HG03457 (cell line): ENCODE results near the gene KDM5A.
"Not testable (repeated sequence)": the region's sequence is repeated elsewhere in the genome, so short reads cannot be mapped to it uniquely, and the experiment has no call there.

ENCODE experiments used
- ATAC-seq: cut with Tn5 transposase; IDR thresholded peaks from one replicate; pipeline ENCODE4 v1.9.1; 2021; ENCODE audit warnings: moderate number of reproducible peaks; ENCODE audit not compliant: unreplicated experiment

KDM5A gene

DNA sequence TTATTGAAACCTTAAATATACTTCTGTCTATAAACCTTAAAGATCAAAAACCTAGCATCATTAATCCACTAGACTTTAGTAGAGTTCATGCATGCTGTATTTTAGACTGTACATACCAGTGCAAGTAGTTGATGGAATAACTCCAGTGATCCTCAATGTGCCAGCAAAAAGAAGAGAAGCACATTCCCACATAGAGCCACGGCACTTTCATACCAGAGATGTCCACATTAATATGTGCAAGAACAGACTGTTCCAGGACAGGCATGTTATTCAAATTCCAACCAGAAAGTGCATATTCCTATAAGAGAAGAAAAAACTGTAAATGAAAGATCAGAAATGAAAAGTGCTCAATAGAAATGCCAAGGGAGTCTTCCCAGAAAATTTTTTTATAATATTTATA is 55.0 kb downstream of the KDM5A start:
- ATAC-seq: no peak

DNA sequence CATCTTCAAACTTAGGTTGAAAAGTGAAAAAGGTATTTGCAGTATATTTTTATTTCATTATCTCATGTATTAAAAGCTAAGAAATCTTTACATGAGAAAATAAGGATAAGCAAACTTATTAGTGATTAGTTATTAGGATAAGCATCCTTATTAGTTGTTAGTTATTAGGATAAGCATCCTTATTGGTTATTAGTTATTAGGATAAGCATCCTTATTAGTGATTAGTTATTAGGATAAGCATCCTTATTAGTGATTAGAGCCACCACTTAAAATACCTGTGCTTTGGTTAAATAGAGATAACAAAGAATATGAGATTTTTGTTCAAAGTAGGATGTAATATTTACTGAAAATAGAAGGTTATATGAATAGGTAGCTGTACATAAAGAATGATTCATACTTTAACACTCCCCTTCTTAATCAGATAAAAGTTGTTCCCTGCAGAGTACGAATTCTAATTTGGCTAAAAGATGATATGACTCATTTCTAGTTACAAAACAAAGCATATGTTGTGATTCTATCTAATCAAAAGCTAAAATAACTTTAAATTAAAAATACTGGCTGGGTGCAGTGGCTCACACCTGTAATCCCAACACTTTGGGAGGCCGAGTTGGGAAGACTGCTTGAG is 56.4 kb downstream of the KDM5A start:
- ATAC-seq: no peak

DNA sequence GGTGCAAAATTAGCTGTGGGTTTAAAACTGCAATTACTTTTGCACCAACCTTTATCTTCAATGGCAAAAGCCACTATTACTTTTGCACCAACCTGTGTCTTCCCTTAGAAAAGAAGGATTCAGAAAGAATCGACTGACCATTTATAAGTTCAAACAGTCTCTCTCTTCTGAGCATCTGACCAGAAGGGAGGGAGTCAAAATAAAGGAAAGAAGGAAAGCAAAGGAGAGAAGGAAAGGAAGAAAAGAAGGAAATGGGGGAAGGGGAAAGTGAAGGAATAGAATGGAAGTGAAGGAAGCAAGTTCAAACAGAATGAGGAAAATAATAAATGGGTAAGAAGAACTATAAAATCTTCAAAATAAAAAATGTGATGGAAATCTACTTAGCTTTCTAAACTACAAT is 57.8 kb downstream of the KDM5A start:
- no peak for ATAC-seq

- ATAC-seq: no peak
Measured at GRCh38 chr12:325906-326305, 63.2 kb downstream of the KDM5A start.

GRCh38 chr12:323507-323906 is 65.6 kb downstream of the KDM5A start:
- ATAC-seq: no peak

GRCh38 chr12:321606-322326 is 67.4 kb downstream of the KDM5A start:
- no peak for ATAC-seq

DNA sequence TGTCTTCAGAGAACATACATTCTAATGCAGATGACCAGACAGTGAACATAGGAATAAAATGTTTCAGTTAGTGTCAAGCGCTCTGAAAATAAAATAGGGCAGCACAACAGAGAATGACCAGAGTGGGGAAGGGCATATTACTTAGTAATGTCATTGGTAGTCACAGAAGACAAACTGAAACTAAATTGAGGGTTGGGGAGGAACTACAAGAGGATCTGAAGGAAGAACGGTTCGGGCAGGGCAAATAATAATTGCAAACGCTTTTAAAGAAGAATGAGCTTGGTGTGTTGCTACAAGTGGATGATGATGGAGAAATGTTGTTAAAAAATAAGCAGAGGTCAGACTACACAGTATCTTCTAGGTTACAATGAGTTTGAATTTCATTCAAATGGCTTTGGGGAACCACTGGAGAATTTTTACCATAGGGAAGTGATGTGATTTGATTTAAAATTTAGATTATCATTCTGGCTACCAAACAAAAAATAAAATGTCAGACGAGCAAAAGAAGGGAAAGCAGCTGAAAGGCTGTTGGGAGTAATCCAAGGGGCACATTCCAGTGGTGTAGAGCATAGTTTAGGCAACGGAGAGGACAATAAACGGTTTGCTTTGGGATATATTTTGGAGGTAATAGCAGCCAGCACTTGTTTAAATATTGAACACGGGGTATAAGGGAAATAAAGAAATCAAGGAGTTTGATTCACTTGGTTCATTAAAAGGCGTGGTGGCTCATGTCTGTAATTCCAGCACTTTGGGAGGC is 70.2 kb downstream of the KDM5A start:
- ATAC-seq: no peak

- no peak for ATAC-seq
Measured at GRCh38 chr12:308511-308910, 80.6 kb downstream of the KDM5A start.

DNA sequence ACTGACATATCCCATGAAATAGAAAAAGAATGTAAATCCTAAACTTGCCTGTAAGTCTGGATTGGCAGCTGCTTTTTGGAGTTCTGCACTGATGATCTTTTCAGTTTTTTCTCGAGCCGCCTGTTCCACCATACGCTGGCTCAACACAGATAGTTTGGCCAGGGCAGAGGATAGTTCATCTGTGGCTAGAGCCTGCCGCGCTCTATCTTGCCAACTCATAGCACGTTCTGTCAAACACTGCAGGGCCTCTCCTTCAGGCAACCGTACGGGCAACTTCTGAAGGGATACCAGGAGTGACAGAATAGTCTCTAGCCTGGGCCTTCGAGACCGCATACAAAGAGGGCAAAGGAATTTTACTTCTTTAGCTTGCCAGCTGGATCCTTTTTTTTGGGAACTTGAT is 81.7 kb downstream of the KDM5A start:
- ATAC-seq: no peak

GRCh38 chr12:304805-305204 is 84.3 kb downstream of the KDM5A start:
- ATAC-seq: no peak

GRCh38 chr12:302766-303165 is 86.4 kb downstream of the KDM5A start:
- not testable (repeated sequence) for ATAC-seq

GRCh38 chr12:300166-300565 is 89.0 kb downstream of the KDM5A start:
- not testable (repeated sequence) for ATAC-seq

DNA sequence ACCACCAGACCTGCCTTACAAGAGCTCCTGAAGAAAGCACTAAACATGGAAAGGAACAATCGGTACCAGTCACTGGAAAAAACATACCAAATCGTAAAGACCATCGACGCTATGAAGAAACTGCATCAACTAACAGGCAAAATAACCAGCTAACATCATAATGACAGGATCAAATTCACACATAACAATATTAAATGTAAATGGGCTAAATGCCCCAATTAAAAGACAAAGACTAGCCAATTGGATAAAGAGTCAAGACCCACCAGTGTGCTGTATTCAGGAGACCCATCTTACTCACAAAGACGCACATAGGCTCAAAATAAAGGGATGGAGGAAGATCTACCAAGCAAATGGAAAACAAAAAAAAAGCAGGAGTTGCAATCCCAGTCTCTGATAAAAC is 89.6 kb downstream of the KDM5A start:
- not testable (repeated sequence) for ATAC-seq

DNA sequence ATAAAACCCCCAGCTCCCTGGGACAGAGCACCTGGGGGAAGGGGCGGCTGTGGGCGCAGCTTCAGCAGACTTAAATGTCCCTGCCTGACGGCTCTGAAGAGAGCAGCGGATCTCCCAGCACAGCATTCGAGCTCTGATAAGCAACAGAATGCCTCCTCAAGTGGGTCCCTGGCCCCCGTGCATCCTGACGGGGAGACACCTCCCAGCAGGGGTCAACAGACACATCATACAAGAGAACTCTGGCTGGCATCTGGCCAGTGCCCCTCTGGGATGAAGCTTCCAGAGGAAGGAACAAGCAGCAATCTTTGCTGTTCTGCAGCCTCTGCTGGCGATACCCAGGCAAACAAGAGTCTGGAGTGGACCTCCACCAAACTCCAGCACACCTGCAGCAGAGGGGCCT is 91.1 kb downstream of the KDM5A start:
- ATAC-seq: not testable (repeated sequence)

DNA sequence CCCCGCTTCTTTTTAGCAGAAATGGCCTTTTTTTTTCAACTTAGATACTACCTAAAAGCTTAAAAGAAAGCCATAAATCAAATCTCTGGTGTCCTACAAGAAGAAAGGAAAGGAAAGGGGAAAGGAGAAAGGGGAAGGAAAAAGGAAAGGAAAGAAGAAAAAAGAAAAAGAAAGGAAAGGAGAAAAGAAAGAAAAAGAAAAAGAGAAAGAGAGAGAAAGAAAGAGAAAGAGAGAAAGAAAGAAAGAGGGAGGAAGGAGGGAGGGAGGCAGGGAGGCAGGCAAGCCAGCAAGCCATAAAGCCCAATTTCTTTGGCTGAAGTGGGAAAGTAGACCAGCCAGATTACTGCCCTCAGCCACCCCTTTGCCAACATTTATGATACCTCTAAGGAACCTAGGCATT is 94.0 kb downstream of the KDM5A start:
- no peak for ATAC-seq

GRCh38 chr12:293199-293598 is 95.9 kb downstream of the KDM5A start:
- no peak for ATAC-seq

DNA sequence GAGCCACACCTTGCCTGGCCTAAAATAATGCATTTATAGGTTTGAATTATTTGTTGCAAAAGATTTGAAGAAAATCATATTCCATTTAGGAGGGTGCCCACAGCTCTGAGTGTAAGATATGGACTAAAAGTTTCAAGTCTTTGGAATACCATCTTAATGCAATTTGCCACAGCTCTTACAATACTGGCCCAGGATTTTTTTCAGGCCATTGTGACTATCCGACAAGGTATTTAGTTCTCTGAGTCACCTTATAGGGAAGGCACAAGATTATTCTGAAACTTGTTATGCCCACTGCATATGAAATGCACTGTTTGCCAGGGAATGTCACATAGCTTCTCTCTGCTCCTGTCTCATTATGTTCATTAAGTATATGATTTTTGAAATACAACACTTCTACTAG is 96.9 kb downstream of the KDM5A start:
- ATAC-seq: no peak

- no peak for ATAC-seq
Measured at GRCh38 chr12:291153-291723, 97.9 kb downstream of the KDM5A start.

GRCh38 chr12:288687-289086 is 100.4 kb downstream of the KDM5A start:
- ATAC-seq: no peak

- no peak for ATAC-seq
Measured at GRCh38 chr12:286531-287300, 102.4 kb downstream of the KDM5A start.

- no peak for ATAC-seq
Measured at GRCh38 chr12:278046-278445, 111.1 kb downstream of the KDM5A start.
